Right lobe of liver (tissue), 6 donors: ENCODE measurements around the gene HOATZ. TPM values are rescaled to one million over a fixed set of nuclear protein-coding genes. Genes with fewer than 3 reads are reported as not detected.

Source experiments
- ATAC-seq, 4 donors: fragments of 200-7000 bp; cut with Tn5 transposase; one replicate each; pipeline ENCODE4 v1.9.1; 2020; ENCODE audit warnings: mild to moderate bottlenecking in 4 of 4, moderate library complexity in 4 of 4
- DNase-seq, 3 donors: peaks; one replicate each; pipeline ENCODE4 v3.0.0-alpha.2; 2020
- H3K27ac ChIP-seq, 3 donors: fragments of 200-600 bp; one replicate each; pipeline ENCODE4 v1.8.0; 2022
- H3K27me3 ChIP-seq, 2 donors: fragments of 200-600 bp; one replicate each; pipeline ENCODE4 v1.8.0; 2022
- H3K36me3 ChIP-seq, 4 donors: fragments of 200-600 bp; sonication (generic) in 1 of 4; one replicate each; pipeline versions ENCODE4 v1.5.1 to v1.8.0; 2017 to 2022; ENCODE audit warnings: control low read depth in 1 of 4
- H3K4me1 ChIP-seq, 4 donors: fragments of 200-600 bp; sonication (generic) in 1 of 4; one replicate each; pipeline versions ENCODE4 v1.5.1 to v1.8.0; 2017 to 2022; ENCODE audit warnings: control low read depth in 1 of 4
- H3K4me3 ChIP-seq, 3 donors: fragments of 200-600 bp; one replicate each; pipeline ENCODE4 v1.8.0; 2022
- H3K9me3 ChIP-seq, 4 donors: fragments of 200-600 bp; sonication (generic) in 1 of 4; one replicate each; pipeline versions ENCODE4 v1.5.1 to v1.8.0; 2017 to 2022; ENCODE audit warnings: control low read depth in 1 of 4
- POLR2A ChIP-seq: fragments of 450-650 bp; IDR thresholded peaks from one replicate; pipeline ENCODE4 v1.6.1; 2017; ENCODE audit warnings: antibody characterized with exemption, mild to moderate bottlenecking
- WGBS: methylation state at CpG from one replicate; pipeline ENCODE4 v1.1.6; 2018; ENCODE audit warnings: low coverage, low lambda C conversion rate; ENCODE audit not compliant: insufficient coverage; ENCODE audit errors: missing lambda C conversion rate; 5-methylcytosine and 5-hydroxymethylcytosine counted together
- intact Hi-C, 2 donors: fragments of 100-400 bp; cut with DNase I; formaldehyde crosslinking; loops; one replicate each; pipeline versions ENCODE4 v1.11.2 to v1.14.1; 2022
- total RNA-seq, 6 experiments: library from RNA; depleted of rRNA in 2 of 6; stranded (reverse); fragments of >200 nt in 2 of 6; fragmentation: NEBNext Ultra II Directional in 3 of 6; extraction: Animal tissue kit (Norgen Biotek cat#: 25700) in 3 of 6; gene quantifications; one replicate each; pipeline versions ENCODE4 v1.1.0 to v1.2.4, GENCODE V29; 2016 to 2023
- TF ChIP-seq, protein P1 (sequence below), 4 donors: fragments of 200-600 bp in 3 of 4; fragments of 450-650 bp in 1 of 4; IDR thresholded peaks; one replicate each; pipeline versions ENCODE4 v1.5.1 to v1.8.0; 2016 to 2022; ENCODE audit warnings: antibody characterized with exemption in 4 of 4, mild to moderate bottlenecking in 2 of 4
- donor health status: DM: no; HTN: yes; CAD: no.
- donor health status: DM: no; HTN: no; CAD: no.
- donor health status: DM: no; HTN: no; CAD: no.
- donor health status: DM: no; HTN: yes; CAD: no.
- donor health status: DM: no; HTN: yes; CAD: no.

Gene HOATZ
- total RNA-seq, 6 experiments from 2014 or later, result not detected

DNA sequence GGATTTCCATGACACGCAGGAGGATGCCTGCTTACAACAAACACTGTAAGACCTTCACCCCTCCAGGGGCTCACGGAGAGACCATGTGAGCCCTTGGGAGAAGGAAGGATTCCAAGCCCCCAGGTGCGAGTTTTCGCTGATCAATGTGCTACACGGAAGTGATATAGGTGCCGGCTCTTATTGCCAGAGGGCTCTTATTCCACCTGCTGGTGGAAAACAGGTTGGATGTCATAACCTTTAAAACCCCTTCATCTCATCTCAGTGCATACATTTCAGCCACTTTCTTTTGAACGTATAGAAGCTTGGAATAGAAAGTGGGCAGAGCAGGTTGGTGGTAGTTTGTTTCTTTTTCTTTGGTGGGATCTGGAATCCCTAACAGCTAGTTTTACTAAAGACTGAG is 51.7 kb downstream of the HOATZ start:
- Histone ChIP-seq H3K36me3 (no peaks in the 10 kb centered on the region), H3K4me1 (no peaks in the 10 kb centered on the region), H3K9me3 (no peaks in the 10 kb centered on the region), H3K4me3 (no peak overlapping the region), H3K27ac (no peak overlapping the region), H3K27me3 (no peaks in the 10 kb centered on the region)
- intact Hi-C loops, result no loop called here
- ATAC-seq (no peak), DNase-seq (no peak)
- whole genome bisulfite sequencing, result 51% methylated on average over 4 of the region's 7 CpGs
- TF ChIP-seq, protein P1, sequence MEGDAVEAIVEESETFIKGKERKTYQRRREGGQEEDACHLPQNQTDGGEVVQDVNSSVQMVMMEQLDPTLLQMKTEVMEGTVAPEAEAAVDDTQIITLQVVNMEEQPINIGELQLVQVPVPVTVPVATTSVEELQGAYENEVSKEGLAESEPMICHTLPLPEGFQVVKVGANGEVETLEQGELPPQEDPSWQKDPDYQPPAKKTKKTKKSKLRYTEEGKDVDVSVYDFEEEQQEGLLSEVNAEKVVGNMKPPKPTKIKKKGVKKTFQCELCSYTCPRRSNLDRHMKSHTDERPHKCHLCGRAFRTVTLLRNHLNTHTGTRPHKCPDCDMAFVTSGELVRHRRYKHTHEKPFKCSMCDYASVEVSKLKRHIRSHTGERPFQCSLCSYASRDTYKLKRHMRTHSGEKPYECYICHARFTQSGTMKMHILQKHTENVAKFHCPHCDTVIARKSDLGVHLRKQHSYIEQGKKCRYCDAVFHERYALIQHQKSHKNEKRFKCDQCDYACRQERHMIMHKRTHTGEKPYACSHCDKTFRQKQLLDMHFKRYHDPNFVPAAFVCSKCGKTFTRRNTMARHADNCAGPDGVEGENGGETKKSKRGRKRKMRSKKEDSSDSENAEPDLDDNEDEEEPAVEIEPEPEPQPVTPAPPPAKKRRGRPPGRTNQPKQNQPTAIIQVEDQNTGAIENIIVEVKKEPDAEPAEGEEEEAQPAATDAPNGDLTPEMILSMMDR (IDR thresholded peaks at IDR 0.05), result no peak
- TF ChIP-seq POLR2A, result no peak

DNA sequence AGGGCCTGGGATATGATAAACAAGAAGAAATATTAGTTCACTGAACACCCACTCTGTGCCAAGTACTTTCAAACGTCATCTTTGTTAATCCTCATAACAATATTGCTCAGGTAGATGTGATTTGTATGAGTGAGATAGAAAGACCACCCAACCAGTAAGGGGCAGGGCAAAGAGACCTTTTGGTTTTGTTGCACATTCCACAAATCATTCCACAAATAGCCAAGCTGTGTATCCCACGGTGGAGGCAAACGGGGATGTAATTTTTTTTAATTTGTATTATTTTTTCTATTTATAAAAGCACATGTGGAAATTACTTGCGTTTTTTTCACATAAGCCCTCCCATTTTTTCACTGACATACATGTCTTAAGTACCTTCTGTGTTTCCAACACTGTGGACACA is 54.9 kb downstream of the HOATZ start:
- no peaks in the 10 kb centered on the region for H3K27me3 ChIP-seq
- no peak for ATAC-seq
- H3K36me3 ChIP-seq, result no peaks in the 10 kb centered on the region
- H3K9me3 ChIP-seq, result no peaks in the 10 kb centered on the region
- H3K4me1 ChIP-seq, result peaks cover 0 to 24% (median 3%) of the 10 kb centered on the region in 4 donors
- no peak overlapping the region for H3K27ac ChIP-seq
- no peak overlapping the region for H3K4me3 ChIP-seq
- intact Hi-C loops, result no loop called here
- DNase-seq, result no peak
- 68% methylated on average over 4 of the region's 4 CpGs for WGBS
- TF ChIP-seq, protein P1 (IDR thresholded peaks at IDR 0.05), result no peak
- no peak for TF ChIP-seq POLR2A

DNA sequence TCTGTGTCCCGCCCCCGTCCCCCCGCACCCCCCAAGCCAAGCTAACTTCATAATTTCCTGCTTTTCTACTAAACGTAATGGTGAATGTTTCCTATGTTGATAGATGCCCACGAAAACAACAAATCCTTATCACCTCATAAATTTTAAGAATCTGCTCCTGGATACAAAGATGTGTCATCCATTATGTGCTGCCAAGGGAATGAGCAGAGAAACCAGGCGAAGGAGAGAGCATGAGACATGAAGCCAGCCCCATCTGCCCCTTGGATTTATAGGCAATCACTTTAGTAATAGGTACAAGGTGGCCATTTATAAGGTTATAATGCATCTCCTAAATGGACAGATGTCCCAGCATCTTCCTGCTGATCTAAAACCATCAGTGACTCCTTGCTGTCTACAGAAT is 56.2 kb downstream of the HOATZ start:
- Histone ChIP-seq H3K9me3 (no peaks in the 10 kb centered on the region), H3K27me3 (no peaks in the 10 kb centered on the region), H3K36me3 (no peaks in the 10 kb centered on the region), H3K4me1 (peaks cover 0 to 24% (median 3%) of the 10 kb centered on the region in 4 donors), H3K27ac (no peak overlapping the region), H3K4me3 (no peak overlapping the region)
- ATAC-seq (no peak), DNase-seq (no peak)
- intact Hi-C loops, result no loop called here
- TF ChIP-seq, protein P1 (IDR thresholded peaks at IDR 0.05), result no peak
- no peak for TF ChIP-seq POLR2A
- WGBS, result 63% methylated on average over 6 of the region's 6 CpGs

DNA sequence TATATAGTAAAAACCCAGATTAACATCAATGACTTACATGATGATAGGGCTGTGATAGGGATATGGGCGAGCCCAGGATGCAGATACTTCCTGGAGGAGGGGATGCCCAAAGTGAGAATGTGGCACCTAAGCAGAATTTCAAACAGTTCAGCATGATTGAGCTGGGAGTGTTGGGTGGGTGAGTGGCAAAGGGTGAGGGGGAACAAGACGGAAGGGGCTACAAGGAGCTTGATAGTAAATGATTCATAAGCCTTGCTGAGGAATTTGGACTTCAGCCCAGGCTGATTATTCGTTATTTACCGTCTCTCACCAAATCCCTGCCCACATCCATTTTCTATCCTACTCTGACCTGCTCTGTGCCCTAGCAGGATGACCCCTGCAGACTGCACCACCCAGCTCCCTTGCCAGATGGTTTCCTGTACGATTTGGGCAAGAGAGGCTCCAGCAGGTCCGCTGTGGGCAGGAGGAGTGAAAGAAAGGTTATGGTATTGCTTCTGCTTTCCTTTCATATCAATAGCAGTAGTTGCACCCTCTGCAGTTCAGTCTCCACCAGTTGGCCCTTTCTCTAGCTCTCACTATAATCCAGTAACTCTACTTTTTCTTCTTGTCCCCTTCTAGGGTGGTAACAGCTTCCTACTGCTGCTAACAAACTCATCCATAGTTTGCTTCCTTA is 57.4 kb downstream of the HOATZ start:
- H3K27ac ChIP-seq, result no peak overlapping the region

More for the DNA sequence above, 57.4 kb downstream of the HOATZ start:
- Histone ChIP-seq H3K36me3 (no peaks in the 10 kb centered on the region), H3K4me1 (peaks cover 0 to 24% (median 3%) of the 10 kb centered on the region in 4 donors), H3K27me3 (no peaks in the 10 kb centered on the region), H3K4me3 (no peak overlapping the region), H3K9me3 (no peaks in the 10 kb centered on the region)
- 25% methylated on average over 6 of the region's 6 CpGs for WGBS
- intact Hi-C loops, result no loop called here
- TF ChIP-seq, protein P1 (IDR thresholded peaks at IDR 0.05), result no peak
- TF ChIP-seq POLR2A, result no peak
- ATAC-seq (peak; percentile 9 to 73 (median 24)), DNase-seq (no peak)
